OCI-LY1 (cell line): ENCODE measurements around the gene POU1F1.

Experiments
- H2AFZ ChIP-seq: fragments of 200-600 bp; sonication (generic), shearing (Covaris generic); 2 replicates; pipeline ENCODE4 v1.6.0; 2014; ENCODE audit warnings: antibody characterized with exemption, mild to moderate bottlenecking, low read length
- H3F3A ChIP-seq: fragments of 200-600 bp; sonication (generic), shearing (Covaris generic); 2 replicates; pipeline ENCODE4 v1.6.0; 2014; ENCODE audit warnings: mild to moderate bottlenecking, antibody characterized with exemption, low read length, moderate library complexity; ENCODE audit not compliant: insufficient read depth
- H3K27ac ChIP-seq: fragments of 200-600 bp; sonication (generic); 2 replicates; pipeline ENCODE4 v1.5.1; 2014; ENCODE audit warnings: low read length, mixed run types, mild to moderate bottlenecking, low read depth; ENCODE audit not compliant: poor library complexity, severe bottlenecking
- H3K27me3 ChIP-seq: fragments of 200-600 bp; sonication (generic); 2 replicates; pipeline ENCODE4 v1.6.0; 2014; ENCODE audit warnings: antibody characterized with exemption, mild to moderate bottlenecking, low read length, moderate library complexity; ENCODE audit not compliant: insufficient read depth
- H3K36me3 ChIP-seq: fragments of 200-600 bp; sonication (generic); 2 replicates; pipeline ENCODE4 v1.6.1; 2014; ENCODE audit warnings: mild to moderate bottlenecking, antibody characterized with exemption, low read length, moderate library complexity, mixed read lengths; ENCODE audit not compliant: insufficient read depth
- H3K4me1 ChIP-seq: fragments of 200-600 bp; sonication (generic); 2 replicates; pipeline ENCODE4 v1.5.1; 2014; ENCODE audit warnings: mild to moderate bottlenecking, low read length, moderate library complexity; ENCODE audit not compliant: insufficient read depth, severe bottlenecking
- H3K4me2 ChIP-seq: fragments of 200-600 bp; sonication (generic), shearing (Covaris generic); 2 replicates; pipeline ENCODE4 v1.6.1; 2014; ENCODE audit warnings: low read length
- H3K4me3 ChIP-seq: fragments of 200-600 bp; sonication (generic); 2 replicates; pipeline ENCODE4 v1.5.1; 2014; ENCODE audit warnings: low read length, low read depth, mild to moderate bottlenecking, mixed read lengths; ENCODE audit not compliant: poor library complexity, severe bottlenecking
- H3K79me2 ChIP-seq: fragments of 200-600 bp; shearing (Covaris generic); 2 replicates; pipeline ENCODE4 v1.6.1; 2016; ENCODE audit warnings: mixed run types, low read length, mixed read lengths; ENCODE audit not compliant: insufficient read depth
- H3K9ac ChIP-seq: fragments of 200-600 bp; sonication (generic), shearing (Covaris generic); 2 replicates; pipeline ENCODE4 v1.6.1; 2014; ENCODE audit warnings: mild to moderate bottlenecking, low read length, mixed read lengths
- H3K9me2 ChIP-seq: fragments of 200-600 bp; sonication (generic), shearing (Covaris generic); 2 replicates; pipeline ENCODE4 v1.6.1; 2014; ENCODE audit warnings: low read depth, mild to moderate bottlenecking, low read length, mixed read lengths
- H3K9me3 ChIP-seq: fragments of 200-600 bp; shearing (Covaris generic); 2 replicates; pipeline ENCODE4 v1.6.1; 2014; ENCODE audit warnings: low read length, mixed read lengths
- H4K20me1 ChIP-seq: fragments of 200-600 bp; sonication (generic), shearing (Covaris generic); 2 replicates; pipeline ENCODE4 v1.6.0; 2016; ENCODE audit warnings: mild to moderate bottlenecking, low read length; ENCODE audit not compliant: insufficient read depth
- EZH2 ChIP-seq: fragments of 200-600 bp; sonication (generic), shearing (Covaris generic); IDR thresholded peaks from 2 replicates; pipeline ENCODE4 v1.8.0; 2017; ENCODE audit warnings: borderline replicate concordance, mixed run types, mild to moderate bottlenecking, antibody characterized with exemption, low read length, moderate library complexity, mixed read lengths
- TF ChIP-seq, protein P1 (sequence below): fragments of 200-600 bp; sonication (generic), shearing (Covaris generic); IDR thresholded peaks from 2 replicates; pipeline ENCODE4 v1.5.1; 2017; ENCODE audit warnings: mild to moderate bottlenecking, antibody characterized with exemption, low read length, moderate library complexity, mixed read lengths

Gene POU1F1

DNA sequence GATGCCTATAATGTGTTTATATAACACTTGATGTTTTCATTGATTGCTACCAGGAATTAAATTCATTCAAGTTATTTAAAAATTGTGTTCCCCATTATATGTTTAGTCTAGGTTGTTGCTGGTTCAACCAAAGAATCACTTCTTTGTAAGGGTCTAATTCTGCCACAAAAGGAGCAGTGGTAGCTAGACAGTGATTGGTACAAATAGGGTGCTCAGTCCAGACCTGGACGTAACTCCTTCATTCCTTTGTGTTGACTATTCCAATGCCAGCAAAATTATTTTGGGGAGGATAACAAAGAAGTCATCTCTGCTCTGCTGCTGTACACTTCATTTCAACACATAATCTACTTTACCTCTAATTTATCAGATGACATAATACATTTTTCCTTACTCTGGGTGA, 48.1 kb downstream of the POU1F1 start:
- Histone ChIP-seq H4K20me1 (no peaks in the 10 kb centered on the region), H3K27me3 (no peaks in the 10 kb centered on the region; the same call in 1 of the 2 replicates), H3K9ac (peak overlapping the region; percentile 97; the same call in 1 of the 2 replicates), H3K4me3 (peak overlapping the region; percentile 98), H3K27ac (no peak overlapping the region), H3K9me3 (no peaks in the 10 kb centered on the region), H3K36me3 (no peaks in the 10 kb centered on the region), H3K4me2 (peak overlapping the region; percentile 82), H3K4me1 (peaks cover 28% of the 10 kb centered on the region), H2AFZ (no peak overlapping the region), H3F3A (no peaks in the 10 kb centered on the region), H3K9me2 (no peaks in the 10 kb centered on the region), H3K79me2 (peaks cover 46% of the 10 kb centered on the region)
- no peak for TF ChIP-seq EZH2
- TF ChIP-seq, protein P1, sequence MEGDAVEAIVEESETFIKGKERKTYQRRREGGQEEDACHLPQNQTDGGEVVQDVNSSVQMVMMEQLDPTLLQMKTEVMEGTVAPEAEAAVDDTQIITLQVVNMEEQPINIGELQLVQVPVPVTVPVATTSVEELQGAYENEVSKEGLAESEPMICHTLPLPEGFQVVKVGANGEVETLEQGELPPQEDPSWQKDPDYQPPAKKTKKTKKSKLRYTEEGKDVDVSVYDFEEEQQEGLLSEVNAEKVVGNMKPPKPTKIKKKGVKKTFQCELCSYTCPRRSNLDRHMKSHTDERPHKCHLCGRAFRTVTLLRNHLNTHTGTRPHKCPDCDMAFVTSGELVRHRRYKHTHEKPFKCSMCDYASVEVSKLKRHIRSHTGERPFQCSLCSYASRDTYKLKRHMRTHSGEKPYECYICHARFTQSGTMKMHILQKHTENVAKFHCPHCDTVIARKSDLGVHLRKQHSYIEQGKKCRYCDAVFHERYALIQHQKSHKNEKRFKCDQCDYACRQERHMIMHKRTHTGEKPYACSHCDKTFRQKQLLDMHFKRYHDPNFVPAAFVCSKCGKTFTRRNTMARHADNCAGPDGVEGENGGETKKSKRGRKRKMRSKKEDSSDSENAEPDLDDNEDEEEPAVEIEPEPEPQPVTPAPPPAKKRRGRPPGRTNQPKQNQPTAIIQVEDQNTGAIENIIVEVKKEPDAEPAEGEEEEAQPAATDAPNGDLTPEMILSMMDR = no peak

DNA sequence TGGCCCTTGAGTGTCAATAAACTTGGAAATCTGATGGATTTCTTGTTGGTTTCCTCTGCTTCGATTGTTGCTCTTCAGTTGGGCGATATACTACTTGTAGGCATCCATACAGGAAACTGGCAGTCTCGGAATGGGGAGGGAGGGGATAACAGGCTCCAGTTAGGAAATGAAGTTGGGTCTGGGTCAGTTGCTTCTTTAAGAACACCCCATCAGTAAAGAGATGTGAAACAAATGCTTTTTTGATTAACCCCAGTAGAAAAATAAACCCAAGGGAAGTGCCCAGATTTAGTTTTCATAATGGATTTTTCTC, 48.6 kb downstream of the POU1F1 start:
- Histone ChIP-seq H3F3A (no peaks in the 10 kb centered on the region), H3K27ac (no peak overlapping the region), H3K4me2 (peak overlapping the region; percentile 82), H3K9me2 (no peaks in the 10 kb centered on the region), H4K20me1 (no peaks in the 10 kb centered on the region), H2AFZ (no peak overlapping the region), H3K79me2 (peaks cover 42% of the 10 kb centered on the region), H3K27me3 (no peaks in the 10 kb centered on the region; the same call in 1 of the 2 replicates), H3K9me3 (peaks cover 2% of the 10 kb centered on the region; the same call in 1 of the 2 replicates), H3K9ac (peak overlapping the region; percentile 97), H3K36me3 (no peaks in the 10 kb centered on the region), H3K4me3 (peak overlapping the region; percentile 98), H3K4me1 (peaks cover 28% of the 10 kb centered on the region)
- TF ChIP-seq, protein P1 = no peak
- TF ChIP-seq EZH2 = no peak

DNA sequence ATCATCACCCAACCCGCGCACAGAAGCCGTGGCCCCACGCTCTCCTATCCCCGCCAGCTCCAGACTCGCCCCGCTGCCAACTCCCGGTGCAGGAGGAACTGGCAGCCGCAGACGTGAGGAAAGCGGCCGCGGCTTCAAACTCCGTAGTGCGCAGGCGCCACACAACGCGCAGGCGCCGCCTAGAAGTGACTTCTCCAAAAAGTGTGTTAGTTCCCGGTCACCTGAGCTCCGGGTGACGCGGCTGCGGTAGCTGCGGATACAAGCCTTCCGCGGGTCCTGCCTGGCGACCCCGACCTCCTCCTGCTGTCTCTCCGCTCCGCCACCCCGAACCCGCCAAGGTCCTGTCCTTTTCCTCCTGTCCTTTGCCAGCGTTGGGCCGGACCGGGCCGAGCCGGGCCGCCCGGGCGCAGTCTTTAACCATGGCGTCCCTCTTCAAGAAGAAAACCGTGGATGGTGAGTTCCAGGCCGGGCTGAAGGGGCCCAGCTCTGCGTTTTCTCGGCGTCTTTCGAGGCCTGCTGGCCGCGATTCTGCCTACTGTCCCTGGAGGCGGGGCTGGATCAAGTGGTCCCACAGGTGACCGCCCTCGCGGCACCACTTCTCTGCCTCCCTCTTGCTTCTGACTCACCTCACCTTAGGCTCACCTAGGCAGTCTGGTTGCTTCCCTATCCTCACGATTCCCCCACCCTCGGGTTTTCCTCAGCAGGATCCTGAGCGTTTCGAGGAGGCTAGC, 49.1 kb downstream of the POU1F1 start, which contains the start of gene CHMP2B:
TSS of gene CHMP2B (plus strand) at position 206 of the 731 bp plus-strand sequence. CDS start at position 420, 214 bp downstream.
- Histone ChIP-seq H3K27ac (peak within 1 kb of the TSS; percentile 22), H3K9me3 (peaks cover 2% of the 10 kb centered on the region; the same call in 1 of the 2 replicates), H3K9me2 (no peaks in the 10 kb centered on the region), H4K20me1 (no peaks in the 10 kb centered on the region), H3K27me3 (no peaks in the 10 kb centered on the region; the same call in 1 of the 2 replicates), H3K4me2 (peak within 1 kb of the TSS; percentile 82), H3K79me2 (peaks cover 39% of the 10 kb centered on the region), H3F3A (no peaks in the 10 kb centered on the region), H3K36me3 (no peaks in the 10 kb centered on the region), H2AFZ (peak within 1 kb of the TSS; percentile 96), H3K4me1 (peaks cover 28% of the 10 kb centered on the region), H3K9ac (peak within 1 kb of the TSS; percentile 97), H3K4me3 (peak within 1 kb of the TSS; percentile 98)
- TF ChIP-seq, protein P1 = no peak
- TF ChIP-seq EZH2 = no peak
